Measurements from ENCODE around the gene ZGPAT.

DNA sequence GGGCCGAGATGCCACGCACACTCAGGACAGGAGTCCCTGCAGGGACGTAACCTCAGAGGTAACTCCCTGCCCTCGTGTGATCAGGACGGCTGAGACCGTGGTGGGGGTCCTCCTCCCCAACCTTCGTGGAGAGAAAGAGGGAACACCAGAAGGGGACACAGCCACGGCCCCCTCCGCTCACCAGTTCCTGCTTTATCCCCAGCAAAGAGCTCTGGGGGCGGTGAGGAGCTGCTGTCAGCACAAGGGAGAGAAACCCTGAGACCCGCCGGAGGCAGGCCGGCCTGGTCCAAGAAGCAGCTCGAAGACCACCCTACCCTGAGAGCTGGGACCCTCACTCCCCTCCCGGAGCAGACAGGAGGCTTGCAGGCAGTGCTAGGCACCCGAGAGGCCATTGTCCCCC is 76.1 kb downstream of the ZGPAT start:
- TF ChIP-seq, protein P1, sequence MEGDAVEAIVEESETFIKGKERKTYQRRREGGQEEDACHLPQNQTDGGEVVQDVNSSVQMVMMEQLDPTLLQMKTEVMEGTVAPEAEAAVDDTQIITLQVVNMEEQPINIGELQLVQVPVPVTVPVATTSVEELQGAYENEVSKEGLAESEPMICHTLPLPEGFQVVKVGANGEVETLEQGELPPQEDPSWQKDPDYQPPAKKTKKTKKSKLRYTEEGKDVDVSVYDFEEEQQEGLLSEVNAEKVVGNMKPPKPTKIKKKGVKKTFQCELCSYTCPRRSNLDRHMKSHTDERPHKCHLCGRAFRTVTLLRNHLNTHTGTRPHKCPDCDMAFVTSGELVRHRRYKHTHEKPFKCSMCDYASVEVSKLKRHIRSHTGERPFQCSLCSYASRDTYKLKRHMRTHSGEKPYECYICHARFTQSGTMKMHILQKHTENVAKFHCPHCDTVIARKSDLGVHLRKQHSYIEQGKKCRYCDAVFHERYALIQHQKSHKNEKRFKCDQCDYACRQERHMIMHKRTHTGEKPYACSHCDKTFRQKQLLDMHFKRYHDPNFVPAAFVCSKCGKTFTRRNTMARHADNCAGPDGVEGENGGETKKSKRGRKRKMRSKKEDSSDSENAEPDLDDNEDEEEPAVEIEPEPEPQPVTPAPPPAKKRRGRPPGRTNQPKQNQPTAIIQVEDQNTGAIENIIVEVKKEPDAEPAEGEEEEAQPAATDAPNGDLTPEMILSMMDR (IDR thresholded peaks at IDR 0.05), result no peak
- no peak for TF ChIP-seq ZFX (IDR thresholded peaks at IDR 0.05; ENCODE audit: borderline replicate concordance)
